H1 (cell line): ENCODE data around the gene FAM120B. TPM values are rescaled to one million over a fixed set of nuclear protein-coding genes. Genes with fewer than 3 reads are reported as not detected.

Source experiments
- CTCF ChIA-PET: fragments of 300-600 bp; sonication (Branson Sonifier 250); formaldehyde crosslinking; loops from one replicate; lab custom pipeline; 2021; ENCODE audit not compliant: partially characterized antibody; lab: Charles Lee
- POLR2A ChIA-PET: fragments of 300-600 bp; sonication (Branson Sonifier 250); formaldehyde crosslinking; loops from one replicate; lab custom pipeline; 2021; ENCODE audit warnings: inconsistent platforms; ENCODE audit not compliant: partially characterized antibody; lab: Charles Lee
- DNase-seq, 2 experiments: peaks; one replicate each; pipeline versions ENCODE4 v3.0.0 to v3.0.0-alpha.2; 2010 to 2022; ENCODE audit warnings: low spot score in 2 of 2, low read depth in 1 of 2, mixed read lengths in 1 of 2
- FAIRE-seq: peaks from 2 replicates; lab custom pipeline; 2011; peaks lifted over from hg19 to GRCh38; lab: Jason Lieb, UNC
- H2AFZ ChIP-seq: 2 replicates; pipeline ENCODE4 v1.8.1; 2012; ENCODE audit warnings: low read length, inconsistent platforms
- H2AK5ac ChIP-seq: 2 replicates; pipeline ENCODE4 v1.6.1; 2013; ENCODE audit warnings: low read depth, low read length
- H2BK120ac ChIP-seq: replicated peaks from 2 replicates; pipeline ENCODE3; 2013; ENCODE audit warnings: low read depth, low read length, inconsistent platforms
- H2BK12ac ChIP-seq: 2 replicates; pipeline ENCODE4 v1.6.1; 2013; ENCODE audit warnings: low read depth, low read length
- H2BK15ac ChIP-seq: 2 replicates; pipeline ENCODE4 v1.6.1; 2013; ENCODE audit warnings: low read length
- H2BK20ac ChIP-seq: 2 replicates; pipeline ENCODE4 v1.6.1; 2013; ENCODE audit warnings: low read length
- H2BK5ac ChIP-seq: 2 replicates; pipeline ENCODE4 v1.6.1; 2013; ENCODE audit warnings: low read depth, low read length
- H3K14ac ChIP-seq: 2 replicates; pipeline ENCODE4 v1.6.1; 2013; ENCODE audit warnings: inconsistent platforms; ENCODE audit not compliant: insufficient read length
- H3K18ac ChIP-seq: 2 replicates; pipeline ENCODE4 v1.6.1; 2013; ENCODE audit warnings: low read length; ENCODE audit errors: extremely low read depth
- H3K23ac ChIP-seq: 2 replicates; pipeline ENCODE4 v1.6.1; 2013; ENCODE audit warnings: inconsistent platforms; ENCODE audit not compliant: insufficient read length
- H3K23me2 ChIP-seq: 2 replicates; pipeline ENCODE4 v1.6.1; 2013; ENCODE audit warnings: low read depth, low read length
- H3K27ac ChIP-seq: 2 replicates; pipeline ENCODE4 v1.6.1; 2011; ENCODE audit warnings: low read depth, low read length, inconsistent platforms
- H3K27me3 ChIP-seq, 4 experiments: replicated peaks in 1 of 4; 1 replicate in 1 of 4; 2 replicates in 3 of 4; pipeline versions ENCODE4 v1.6.1 to v1.8.1; 2011 to 2013; ENCODE audit warnings: low read length in 3 of 4, mild to moderate bottlenecking in 3 of 4, inconsistent platforms in 2 of 4, mixed read lengths in 2 of 4, moderate library complexity in 1 of 4; ENCODE audit not compliant: control insufficient read depth in 3 of 4, insufficient read depth in 3 of 4; ENCODE audit errors: extremely low read depth in 1 of 4
- H3K36me3 ChIP-seq, 4 experiments: 2 replicates each; pipeline versions ENCODE4 v1.6.1 to v1.8.1; 2011 to 2013; ENCODE audit warnings: mild to moderate bottlenecking in 4 of 4, low read length in 3 of 4, moderate library complexity in 2 of 4, control low read depth in 1 of 4, inconsistent platforms in 1 of 4; ENCODE audit not compliant: insufficient read depth in 4 of 4, control insufficient read depth in 2 of 4
- H3K4ac ChIP-seq: replicated peaks from 2 replicates; pipeline ENCODE3; 2013; ENCODE audit warnings: low read length, low read depth, mixed read lengths, inconsistent platforms; ENCODE audit not compliant: insufficient read length
- H3K4me1 ChIP-seq, 4 experiments: replicated peaks in 1 of 4; 1 replicate in 1 of 4; 2 replicates in 3 of 4; pipeline versions ENCODE4 v1.6.1 to v1.8.1; 2011 to 2013; ENCODE audit warnings: low read length in 3 of 4, inconsistent platforms in 2 of 4, mixed read lengths in 1 of 4; ENCODE audit not compliant: insufficient read depth in 4 of 4, control insufficient read depth in 3 of 4
- H3K4me2 ChIP-seq, 2 experiments: 2 replicates each; pipeline versions ENCODE4 v1.6.1 to v1.8.1; 2011 to 2013; ENCODE audit warnings: low read depth in 2 of 2, low read length in 2 of 2, control low read depth in 1 of 2, inconsistent platforms in 1 of 2, mild to moderate bottlenecking in 1 of 2; ENCODE audit not compliant: insufficient read depth in 1 of 2
- H3K4me3 ChIP-seq, 4 experiments: fragments of 200-600, 300-600 bp in 1 of 4; sonication (generic), shearing (Covaris generic), sonication (Bioruptor Twin) in 1 of 4; 2 replicates each; pipeline versions ENCODE4 v1.5.1 to v1.8.1; 2011 to 2016; ENCODE audit warnings: low read length in 4 of 4, low read depth in 3 of 4, control low read depth in 2 of 4, inconsistent platforms in 2 of 4, mild to moderate bottlenecking in 2 of 4, mixed read lengths in 1 of 4, moderate library complexity in 1 of 4; ENCODE audit not compliant: insufficient read depth in 2 of 4; ENCODE audit errors: extremely low read depth in 1 of 4
- H3K56ac ChIP-seq: replicated peaks from 2 replicates; pipeline ENCODE3; 2013; ENCODE audit warnings: low read depth, mild to moderate bottlenecking, mixed read lengths, low read length, inconsistent platforms; ENCODE audit not compliant: insufficient read length
- H3K79me1 ChIP-seq: 2 replicates; pipeline ENCODE4 v1.6.1; 2013; ENCODE audit warnings: low read depth, low read length, control low read depth
- H3K79me2 ChIP-seq, 2 experiments: 2 replicates each; pipeline versions ENCODE4 v1.6.1 to v1.8.1; 2012 to 2013; ENCODE audit warnings: low read length in 2 of 2, mild to moderate bottlenecking in 2 of 2, inconsistent platforms in 1 of 2; ENCODE audit not compliant: insufficient read depth in 2 of 2, control insufficient read depth in 1 of 2
- H3K9ac ChIP-seq, 4 experiments: replicated peaks in 1 of 4; 1 replicate in 1 of 4; 2 replicates in 3 of 4; pipeline versions ENCODE4 v1.6.1 to v1.8.1; 2011 to 2013; ENCODE audit warnings: low read depth in 3 of 4, low read length in 3 of 4, control low read depth in 2 of 4, mild to moderate bottlenecking in 2 of 4, moderate library complexity in 2 of 4, inconsistent platforms in 1 of 4; ENCODE audit errors: extremely low read depth in 1 of 4
- H3K9me3 ChIP-seq, 2 experiments: 2 replicates each; pipeline versions ENCODE4 v1.6.1 to v1.8.1; 2012 to 2013; ENCODE audit warnings: mild to moderate bottlenecking in 2 of 2, moderate library complexity in 2 of 2, control low read depth in 1 of 2, inconsistent platforms in 1 of 2, low read depth in 1 of 2, low read length in 1 of 2, mixed read lengths in 1 of 2; ENCODE audit not compliant: insufficient read depth in 2 of 2
- H4K20me1 ChIP-seq, 2 experiments: replicated peaks in 1 of 2; 2 replicates each; pipeline versions ENCODE3 to v1.8.1; 2011 to 2013; ENCODE audit warnings: inconsistent platforms in 2 of 2, low read length in 2 of 2, mild to moderate bottlenecking in 1 of 2; ENCODE audit not compliant: insufficient read depth in 2 of 2, control insufficient read depth in 1 of 2
- H4K5ac ChIP-seq: 2 replicates; pipeline ENCODE4 v1.6.1; 2013; ENCODE audit warnings: low read length, low read depth, mixed read lengths, inconsistent platforms; ENCODE audit not compliant: insufficient read length
- H4K8ac ChIP-seq: 2 replicates; pipeline ENCODE4 v1.8.0; 2013; ENCODE audit warnings: mild to moderate bottlenecking, moderate library complexity, low read length, inconsistent platforms; ENCODE audit not compliant: insufficient read depth; ENCODE audit errors: extremely low read depth
- H4K91ac ChIP-seq: replicated peaks from 2 replicates; pipeline ENCODE3; 2013; ENCODE audit warnings: low read length, mixed read lengths, inconsistent platforms; ENCODE audit not compliant: insufficient read length
- CBX5 ChIP-seq: fragments of 300-800, 300-1000 bp; sonication (generic); IDR thresholded peaks from 2 replicates; pipeline ENCODE4 v1.7.1; 2016; ENCODE audit warnings: antibody characterized with exemption, low read length, low read depth
- EZH2 ChIP-seq: fragments of 200-600 bp; sonication (generic); IDR thresholded peaks from 2 replicates; pipeline ENCODE4 v1.7.1; 2012; ENCODE audit warnings: low read depth, mild to moderate bottlenecking, moderate library complexity, low read length, inconsistent platforms; ENCODE audit not compliant: severe bottlenecking
- POU5F1 ChIP-seq: IDR thresholded peaks from 2 replicates; pipeline ENCODE4 v1.6.1; 2011; ENCODE audit warnings: low read depth, mild to moderate bottlenecking, low read length, moderate library complexity
- TBP ChIP-seq: IDR thresholded peaks from 2 replicates; pipeline ENCODE4 v1.6.1; 2011; ENCODE audit warnings: low read depth, low read length, improper control_type of control experiment
- WGBS, 2 experiments: shearing (Covaris generic) in 1 of 2; methylation state at CpG; one replicate each; pipeline versions ENCODE4 v1.1.6 to v1.1.7; 2013 to 2015; ENCODE audit warnings: low lambda C conversion rate in 2 of 2, mixed read lengths in 2 of 2, inconsistent platforms in 1 of 2, low coverage in 1 of 2, missing lambda C conversion rate in 1 of 2; ENCODE audit not compliant: insufficient replicate concordance in 2 of 2, insufficient coverage in 1 of 2, insufficient read length in 1 of 2; ENCODE audit errors: extremely low coverage in 1 of 2, missing lambda C conversion rate in 1 of 2; 5-methylcytosine and 5-hydroxymethylcytosine counted together
- polyA plus RNA-seq, 7 experiments: library from polyadenylated mRNA; depleted of rRNA in 3 of 7; stranded (reverse) in 5 of 7; unstranded in 2 of 7; fragments of >200 nt in 5 of 7; fragments of 200-250 nt in 2 of 7; gene quantifications; 1 replicate in 5 of 7; 2 replicates in 1 of 7; 4 replicates in 1 of 7; pipeline versions ENCODE4 v1.2.1 to v1.2.3, GENCODE V29; 2011 to 2013; ENCODE audit warnings: missing spikeins in 2 of 7, mixed read lengths in 2 of 7
- total RNA-seq: library from RNA; stranded (reverse); fragmentation: NEBNext Ultra II Directional; extraction: Animal tissue kit (Norgen Biotek cat#: 25700); gene quantifications from 2 replicates; pipeline ENCODE4 v1.2.1, GENCODE V29; 2021

Gene FAM120B
- total and polyA plus RNA-seq, 2 of the 8 experiments (the other 6 are each of a cell fraction or from before 2014, with no cell fraction given), result 5.1 to 12.5 TPM

DNA sequence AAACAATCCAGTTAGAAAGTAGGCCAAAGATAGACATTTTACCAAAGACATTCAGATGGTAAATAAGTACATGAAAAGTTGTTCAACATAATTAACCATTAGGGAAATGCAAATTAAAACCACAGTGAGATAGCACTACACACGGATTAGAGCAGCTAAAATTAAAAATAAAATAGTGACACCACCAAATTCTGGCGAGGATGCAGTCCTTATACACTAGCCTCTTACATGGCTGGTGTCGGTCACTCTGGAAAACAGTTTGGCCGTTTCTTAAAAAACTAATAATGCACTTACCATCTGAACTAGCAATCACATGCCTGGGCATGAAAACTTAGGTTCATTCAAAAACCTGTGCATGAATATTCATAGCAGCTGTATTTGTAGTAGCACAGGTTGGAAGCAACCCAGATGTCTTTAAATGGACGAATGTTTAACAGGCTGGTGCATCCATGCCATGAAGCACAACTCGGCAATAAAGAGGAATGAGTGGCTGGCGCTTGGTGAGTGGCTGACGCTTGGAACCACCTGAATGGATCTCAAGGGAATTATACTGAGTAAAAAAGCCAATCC is 77.0 kb downstream of the FAM120B start:
- WGBS, 2 experiments, result 81% methylated on average over 8 of the region's 8 CpGs; no CpG with 5 or more reads in 1 of the 2 experiments
- POLR2A ChIA-PET, result no interaction called here
- CTCF ChIA-PET, result interaction anchor here (2.4 to 2.7 kb wide), 2 partner anchors 10 to 61 kb away, joined by 6 to 8 read pairs; no protein-coding TSS in a partner anchor

More for the DNA sequence above, 77.0 kb downstream of the FAM120B start:
- peaks cover 0 to 3% (median 0%) of the 10 kb centered on the region in 4 experiments; a peak in 1 of 7 replicates for H3K4me1 ChIP-seq
- no peak overlapping the region for H3K23ac ChIP-seq
- no peak overlapping the region for H3K14ac ChIP-seq
- H4K5ac ChIP-seq, result no peak overlapping the region
- no peaks in the 10 kb centered on the region for H3K79me2 ChIP-seq
- H4K20me1 ChIP-seq, result no peaks in the 10 kb centered on the region
- H2BK120ac ChIP-seq, result no peak overlapping the region
- H2AK5ac ChIP-seq, result no peak overlapping the region
- no peak overlapping the region for H2AFZ ChIP-seq
- no peak overlapping the region for H3K18ac ChIP-seq
- no peak overlapping the region for H2BK12ac ChIP-seq
- no peaks in the 10 kb centered on the region for H3K9me3 ChIP-seq
- no peak for FAIRE-seq
- no peak overlapping the region for H2BK5ac ChIP-seq
- H3K4me3 ChIP-seq, result no peak overlapping the region
- no peaks in the 10 kb centered on the region; a peak in 1 of 8 replicates for H3K36me3 ChIP-seq
- no peak overlapping the region for H3K56ac ChIP-seq
- no peak for TF ChIP-seq EZH2
- TF ChIP-seq POU5F1, result no peak
- no peak for TF ChIP-seq CBX5
- TF ChIP-seq TBP, result no peak
- TF ChIP-seq, all 59 proteins: peak for 0
- H2BK15ac ChIP-seq, result no peak overlapping the region
- no peak for DNase-seq
- no peak overlapping the region for H3K4me2 ChIP-seq
- H3K4ac ChIP-seq, result no peak overlapping the region
- H3K23me2 ChIP-seq, result no peaks in the 10 kb centered on the region
- H4K91ac ChIP-seq, result no peak overlapping the region
- H3K9ac ChIP-seq, result no peak overlapping the region
- H4K8ac ChIP-seq, result no peak overlapping the region
- no peak overlapping the region for H3K27ac ChIP-seq
- H3K79me1 ChIP-seq, result no peaks in the 10 kb centered on the region
- no peak overlapping the region for H2BK20ac ChIP-seq
- H3K27me3 ChIP-seq, result no peaks in the 10 kb centered on the region
